Lung (tissue), 12 donors: ENCODE data around the gene COL17A1. TPM values are rescaled to one million over a fixed set of nuclear protein-coding genes. Genes with fewer than 3 reads are reported as not detected.

Experiments used
- ATAC-seq: fragments of 200-7000 bp; cut with Tn5 transposase; one replicate; pipeline ENCODE4 v1.9.1; 2020; ENCODE audit warnings: moderate number of reproducible peaks; ENCODE audit not compliant: insufficient read depth, low FRiP score
- DNase-seq, 3 donors: peaks; one replicate each; pipeline ENCODE4 v3.0.0-alpha.2; 2013 to 2017
- H3K27ac ChIP-seq, 2 donors: one replicate each; pipeline ENCODE4 v1.5.1; 2013; ENCODE audit warnings: mild to moderate bottlenecking in 2 of 2, moderate library complexity in 2 of 2, control low read depth in 1 of 2, inconsistent platforms in 1 of 2, low read depth in 1 of 2, low read length in 1 of 2
- H3K27me3 ChIP-seq, 3 donors: one replicate each; pipeline ENCODE4 v1.5.1; 2013; ENCODE audit warnings: low read length in 2 of 3; ENCODE audit not compliant: control insufficient read depth in 3 of 3, insufficient read depth in 3 of 3
- H3K36me3 ChIP-seq, 4 donors: one replicate each; pipeline ENCODE4 v1.5.1; 2013; ENCODE audit warnings: low read length in 4 of 4, mild to moderate bottlenecking in 1 of 4, moderate library complexity in 1 of 4; ENCODE audit not compliant: control insufficient read depth in 4 of 4, insufficient read depth in 4 of 4
- H3K4me1 ChIP-seq, 5 donors: one replicate each; pipeline ENCODE4 v1.5.1; 2013; ENCODE audit warnings: low read length in 5 of 5, mild to moderate bottlenecking in 2 of 5, moderate library complexity in 1 of 5; ENCODE audit not compliant: control insufficient read depth in 5 of 5, insufficient read depth in 5 of 5
- H3K4me3 ChIP-seq: one replicate; pipeline ENCODE4 v1.5.1; 2013; ENCODE audit warnings: mild to moderate bottlenecking, control low read depth, moderate library complexity
- H3K9ac ChIP-seq, 2 donors: one replicate each; pipeline ENCODE4 v1.5.1; 2013; ENCODE audit warnings: low read length in 2 of 2, control low read depth in 1 of 2; ENCODE audit not compliant: insufficient read depth in 1 of 2
- H3K9me3 ChIP-seq, 4 donors: one replicate each; pipeline ENCODE4 v1.5.1; 2013; ENCODE audit warnings: low read length in 3 of 4, mild to moderate bottlenecking in 1 of 4, moderate library complexity in 1 of 4; ENCODE audit not compliant: control insufficient read depth in 4 of 4, insufficient read depth in 3 of 4
- WGBS, 2 donors: extraction: QIAGEN DNeasy Blood & Tissue Kit; methylation state at CpG; one replicate each; pipeline ENCODE4 v1.1.7; 2013; 5-methylcytosine and 5-hydroxymethylcytosine counted together
- polyA plus RNA-seq, 2 donors: library from polyadenylated mRNA; stranded (reverse); fragments of 200-250 nt; gene quantifications; one replicate each; pipeline ENCODE4 v1.2.1, GENCODE V29; 2013
- total RNA-seq, 2 donors: library from RNA; depleted of rRNA in 1 of 2; stranded (reverse); fragments of >200 nt in 1 of 2; gene quantifications; one replicate each; pipeline ENCODE4 v1.2.1, GENCODE V29; 2014 to 2021
- TF ChIP-seq, protein P1 (sequence below): IDR thresholded peaks from 2 replicates; pipeline ENCODE4 v1.5.1; 2012; ENCODE audit warnings: mild to moderate bottlenecking; ENCODE audit errors: control extremely low read depth, extremely low read depth
- donor health status: control.
- donor health status: control.
- donor health status: Bipolar disorder and iron deficiency.
- donor health status: healthy.
- donor health status: DM: yes; HTN: yes; CAD: no.

COL17A1 gene
- total and polyA plus RNA-seq, 4 donors, result 0.92 to 2.5 (median 2.2) TPM

DNA sequence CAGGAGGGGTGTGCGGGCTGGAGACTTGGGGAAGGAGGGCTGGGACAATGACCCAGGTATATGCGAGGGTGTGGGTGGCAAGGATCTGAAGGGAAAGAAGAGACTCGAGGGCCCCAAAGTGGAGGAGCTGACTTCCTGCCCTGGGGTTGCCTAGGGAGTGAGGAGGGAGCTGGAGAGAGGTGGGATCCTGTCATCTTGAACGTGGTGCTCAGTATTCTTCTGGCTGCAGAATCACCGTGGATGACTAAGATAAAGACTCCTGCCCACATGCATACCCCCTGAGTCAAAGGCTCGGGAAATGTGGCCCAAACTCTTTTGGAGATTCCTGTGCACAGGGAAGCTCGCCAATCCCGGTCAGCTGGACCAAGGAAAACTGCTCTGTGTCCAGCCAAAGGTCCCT, 31.2 kb downstream of the COL17A1 start:
- 79 to 91% methylated on average over 8 of the region's 8 CpGs for WGBS, 2 donors
- H3K4me1 ChIP-seq, result peaks cover 0 to 9% (median 2%) of the 10 kb centered on the region in 5 donors
- ATAC-seq, result no peak

DNA sequence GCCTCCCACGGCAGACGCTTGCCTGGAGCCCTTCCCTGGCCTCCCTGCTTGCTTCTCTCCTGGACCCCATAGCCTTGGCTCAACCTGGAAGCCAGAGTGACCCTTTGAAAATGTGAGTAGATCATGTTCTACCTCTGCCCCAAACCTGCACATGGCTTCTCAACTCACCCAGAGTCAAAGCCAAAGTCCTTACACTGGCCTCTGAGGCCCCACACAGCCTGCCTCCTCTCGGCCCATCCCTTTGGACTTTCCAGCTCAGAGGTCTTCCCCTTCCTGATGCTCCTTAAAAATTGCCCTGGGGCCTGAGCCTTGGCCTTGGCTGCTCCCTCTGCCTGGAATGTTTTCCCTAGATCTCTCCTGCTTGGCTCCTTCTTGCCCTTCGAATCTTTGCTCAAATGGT, 32.5 kb downstream of the COL17A1 start:
- H3K36me3 ChIP-seq, result no peaks in the 10 kb centered on the region
- no peak for ATAC-seq
- WGBS, 2 donors, result 96 to 97% methylated on average over 4 of the region's 4 CpGs
- no peak for DNase-seq
- TF ChIP-seq, protein P1, sequence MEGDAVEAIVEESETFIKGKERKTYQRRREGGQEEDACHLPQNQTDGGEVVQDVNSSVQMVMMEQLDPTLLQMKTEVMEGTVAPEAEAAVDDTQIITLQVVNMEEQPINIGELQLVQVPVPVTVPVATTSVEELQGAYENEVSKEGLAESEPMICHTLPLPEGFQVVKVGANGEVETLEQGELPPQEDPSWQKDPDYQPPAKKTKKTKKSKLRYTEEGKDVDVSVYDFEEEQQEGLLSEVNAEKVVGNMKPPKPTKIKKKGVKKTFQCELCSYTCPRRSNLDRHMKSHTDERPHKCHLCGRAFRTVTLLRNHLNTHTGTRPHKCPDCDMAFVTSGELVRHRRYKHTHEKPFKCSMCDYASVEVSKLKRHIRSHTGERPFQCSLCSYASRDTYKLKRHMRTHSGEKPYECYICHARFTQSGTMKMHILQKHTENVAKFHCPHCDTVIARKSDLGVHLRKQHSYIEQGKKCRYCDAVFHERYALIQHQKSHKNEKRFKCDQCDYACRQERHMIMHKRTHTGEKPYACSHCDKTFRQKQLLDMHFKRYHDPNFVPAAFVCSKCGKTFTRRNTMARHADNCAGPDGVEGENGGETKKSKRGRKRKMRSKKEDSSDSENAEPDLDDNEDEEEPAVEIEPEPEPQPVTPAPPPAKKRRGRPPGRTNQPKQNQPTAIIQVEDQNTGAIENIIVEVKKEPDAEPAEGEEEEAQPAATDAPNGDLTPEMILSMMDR, result no peak
- peaks cover 0 to 12% (median 5%) of the 10 kb centered on the region in 5 donors for H3K4me1 ChIP-seq
- no peak overlapping the region for H3K9ac ChIP-seq
- no peak overlapping the region for H3K4me3 ChIP-seq
- H3K9me3 ChIP-seq, result no peaks in the 10 kb centered on the region
- no peak overlapping the region for H3K27ac ChIP-seq
- H3K27me3 ChIP-seq, result no peaks in the 10 kb centered on the region

More for the DNA sequence above, 31.2 kb downstream of the COL17A1 start:
- H3K36me3 ChIP-seq, result no peaks in the 10 kb centered on the region
- TF ChIP-seq, protein P1, result no peak
- no peaks in the 10 kb centered on the region for H3K9me3 ChIP-seq
- no peak overlapping the region for H3K9ac ChIP-seq
- no peak overlapping the region for H3K4me3 ChIP-seq
- H3K27ac ChIP-seq, result no peak overlapping the region
- DNase-seq, result no peak
- no peaks in the 10 kb centered on the region for H3K27me3 ChIP-seq

DNA sequence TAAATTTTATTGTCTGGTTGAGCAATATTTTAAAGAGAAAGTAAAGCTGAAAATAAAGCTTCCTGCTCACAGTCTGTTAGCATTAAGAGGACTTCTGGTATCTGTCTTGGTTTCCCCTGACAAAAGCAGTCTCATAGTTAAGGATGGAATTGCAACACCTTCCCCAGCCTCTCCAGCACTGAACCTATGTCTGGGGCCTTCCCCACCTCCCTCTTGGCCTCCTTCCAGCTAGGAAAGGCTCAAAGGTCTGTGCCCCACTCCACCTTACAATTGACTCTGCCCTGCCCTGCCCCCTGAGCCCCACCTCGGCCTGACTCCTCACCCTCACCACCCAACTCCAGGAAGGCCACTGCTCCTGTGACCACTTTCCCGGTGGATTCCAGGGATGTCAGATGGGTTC, 33.2 kb downstream of the COL17A1 start:
- TF ChIP-seq, protein P1, result no peak
- no peaks in the 10 kb centered on the region for H3K9me3 ChIP-seq
- no peak overlapping the region for H3K27ac ChIP-seq
- no peaks in the 10 kb centered on the region for H3K36me3 ChIP-seq
- peaks cover 0 to 12% (median 5%) of the 10 kb centered on the region in 5 donors for H3K4me1 ChIP-seq
- no peaks in the 10 kb centered on the region for H3K27me3 ChIP-seq
- WGBS, 2 donors, result 65 to 78% methylated on average over 2 of the region's 2 CpGs
- DNase-seq (no peak), ATAC-seq (no peak)
- no peak overlapping the region for H3K4me3 ChIP-seq
- no peak overlapping the region for H3K9ac ChIP-seq
